22Rv1 (cell line): ENCODE data around the gene CCDC15.

Experiments
- CTCF ChIP-seq: fragments of 450-650 bp; IDR thresholded peaks from 2 replicates; pipeline ENCODE4 v1.5.1; 2017; ENCODE audit warnings: mild to moderate bottlenecking
- ZFX ChIP-seq: fragments of 450-650 bp; IDR thresholded peaks from 2 replicates; pipeline ENCODE4 v1.6.1; 2017; ENCODE audit warnings: antibody characterized with exemption, borderline replicate concordance

DNA sequence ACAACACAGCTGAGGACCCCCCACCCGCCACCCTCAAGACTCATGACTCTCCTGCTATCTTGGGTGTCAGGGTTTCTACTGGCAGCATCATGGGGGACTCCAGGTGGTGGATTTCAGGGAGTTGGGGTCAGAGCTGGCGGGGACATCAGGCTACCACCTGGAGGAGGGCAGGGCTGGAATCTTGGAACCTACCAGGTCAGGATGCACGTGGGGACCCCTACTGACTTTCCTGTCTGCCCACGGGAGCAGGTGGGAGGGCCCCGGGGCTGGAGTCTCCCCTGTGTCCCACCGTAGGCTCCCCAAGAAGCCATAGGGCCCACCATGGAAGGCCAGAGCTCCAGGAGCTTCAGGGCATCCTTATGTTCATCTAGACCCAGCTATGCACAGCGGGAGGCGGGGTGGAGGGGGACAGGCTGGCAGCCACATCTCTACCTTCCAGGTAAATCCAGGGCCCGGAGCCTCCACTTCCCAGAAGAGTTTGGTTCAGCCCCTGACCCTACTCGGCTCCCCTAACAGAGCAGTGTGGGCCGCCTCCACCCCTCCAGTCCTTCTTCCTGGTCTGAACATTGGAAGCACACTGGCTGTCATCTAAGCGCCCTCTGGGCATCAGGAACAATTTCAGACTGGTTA, 119.1 kb downstream of the CCDC15 start:
- TF ChIP-seq CTCF = no peak
- no peak for TF ChIP-seq ZFX
